ENCODE data around the gene PDCD1.

The PDCD1 gene

GRCh38 chr2:241851325-241852115 is 7.2 kb downstream of the PDCD1 start:
- no peak overlapping the region for H3K27ac ChIP-seq (ENCODE audit: low read length)
- H2AFZ ChIP-seq (ENCODE audit: low read depth, low read length) = no peak overlapping the region
- no peak overlapping the region for H3K4me3 ChIP-seq (ENCODE audit: low read depth in 1 of 2, low read length in 2 of 2)
- H3K79me2 ChIP-seq (ENCODE audit: insufficient read depth, low read length) = no peaks in the 10 kb centered on the region
- no peak overlapping the region for H3K4me2 ChIP-seq (ENCODE audit: insufficient read depth, low read length)
- H3K9ac ChIP-seq (ENCODE audit: low read depth, low read length) = no peak overlapping the region
- no peaks in the 10 kb centered on the region for H4K20me1 ChIP-seq (ENCODE audit: insufficient read depth, low read length)
- no peaks in the 10 kb centered on the region for H3K27me3 ChIP-seq (ENCODE audit: insufficient read depth, low read length, poor library complexity)
- H3K4me1 ChIP-seq (ENCODE audit: insufficient read depth, low read length) = no peaks in the 10 kb centered on the region
- TF ChIP-seq CTCF (IDR thresholded peaks at IDR 0.05; ENCODE audit: borderline replicate concordance, extremely low read depth, low read length, poor library complexity, severe bottlenecking) (no peak), EZH2 (IDR thresholded peaks at IDR 0.05; ENCODE audit: borderline replicate concordance, low read depth, low read length, severe bottlenecking) (no peak)
- H3K36me3 ChIP-seq (ENCODE audit: insufficient read depth, low read length) = no peaks in the 10 kb centered on the region
- DNase-seq (no peak), ATAC-seq (ENCODE audit: insufficient read depth, low read depth) (no peak)
- H3K9me3 ChIP-seq (ENCODE audit: insufficient read depth, low read length, severe bottlenecking) = no peaks in the 10 kb centered on the region

- H3K4me2 ChIP-seq (ENCODE audit: insufficient read depth, low read length) = no peak overlapping the region
- H3K9me3 ChIP-seq (ENCODE audit: insufficient read depth, low read length, severe bottlenecking) = no peaks in the 10 kb centered on the region
- H4K20me1 ChIP-seq (ENCODE audit: insufficient read depth, low read length) = no peaks in the 10 kb centered on the region
- no peaks in the 10 kb centered on the region for H3K4me1 ChIP-seq (ENCODE audit: insufficient read depth, low read length)
- DNase-seq (no peak), ATAC-seq (ENCODE audit: insufficient read depth, low read depth) (no peak)
- no peak for TF ChIP-seq EZH2 (IDR thresholded peaks at IDR 0.05; ENCODE audit: borderline replicate concordance, low read depth, low read length, severe bottlenecking)
- no peak for TF ChIP-seq CTCF (IDR thresholded peaks at IDR 0.05; ENCODE audit: borderline replicate concordance, extremely low read depth, low read length, poor library complexity, severe bottlenecking)
- H3K9ac ChIP-seq (ENCODE audit: low read depth, low read length) = no peak overlapping the region
- no peaks in the 10 kb centered on the region for H3K79me2 ChIP-seq (ENCODE audit: insufficient read depth, low read length)
- no peaks in the 10 kb centered on the region for H3K36me3 ChIP-seq (ENCODE audit: insufficient read depth, low read length)
- H3K27me3 ChIP-seq (ENCODE audit: insufficient read depth, low read length, poor library complexity) = no peaks in the 10 kb centered on the region
- H3K27ac ChIP-seq (ENCODE audit: low read length) = no peak overlapping the region
- H3K4me3 ChIP-seq (ENCODE audit: low read depth in 1 of 2, low read length in 2 of 2) = no peak overlapping the region
- no peak overlapping the region for H2AFZ ChIP-seq (ENCODE audit: low read depth, low read length)
These were observed 8.0 kb downstream of the PDCD1 start for GRCh38 chr2:241850544-241851324.

GRCh38 chr2:241849616-241850543 is 8.8 kb downstream of the PDCD1 start:
- Histone ChIP-seq H3K79me2 (ENCODE audit: insufficient read depth, low read length) (no peaks in the 10 kb centered on the region), H3K4me1 (ENCODE audit: insufficient read depth, low read length) (no peaks in the 10 kb centered on the region), H3K4me3 (ENCODE audit: low read depth in 1 of 2, low read length in 2 of 2) (no peak overlapping the region), H2AFZ (ENCODE audit: low read depth, low read length) (no peak overlapping the region), H3K36me3 (ENCODE audit: insufficient read depth, low read length) (no peaks in the 10 kb centered on the region), H4K20me1 (ENCODE audit: insufficient read depth, low read length) (no peaks in the 10 kb centered on the region), H3K4me2 (ENCODE audit: insufficient read depth, low read length) (no peak overlapping the region), H3K27ac (ENCODE audit: low read length) (no peak overlapping the region), H3K9me3 (ENCODE audit: insufficient read depth, low read length, severe bottlenecking) (no peaks in the 10 kb centered on the region), H3K27me3 (ENCODE audit: insufficient read depth, low read length, poor library complexity) (peaks cover 2% of the 10 kb centered on the region), H3K9ac (ENCODE audit: low read depth, low read length) (no peak overlapping the region)
- TF ChIP-seq EZH2 (IDR thresholded peaks at IDR 0.05; ENCODE audit: borderline replicate concordance, low read depth, low read length, severe bottlenecking) (no peak), CTCF (IDR thresholded peaks at IDR 0.05; ENCODE audit: borderline replicate concordance, extremely low read depth, low read length, poor library complexity, severe bottlenecking) (no peak)
- no peak for DNase-seq
- ATAC-seq (ENCODE audit: insufficient read depth, low read depth) = no peak
